Measurements from ENCODE around the gene MPV17L2. TPM values are rescaled to one million over a fixed set of nuclear protein-coding genes. Genes with fewer than 3 reads are reported as not detected.

MPV17L2 gene
- total and polyA plus RNA-seq, 4 donors: 3.6 to 28.0 (median 14.1) TPM

GRCh38 chr19:18152442-18152816, 40.6 kb upstream of the MPV17L2 start:
- peaks cover 0 to 3% (median 2%) of the 10 kb centered on the region in 4 donors for H3K36me3 ChIP-seq (ENCODE audit: control insufficient read depth in 4 of 4, insufficient read depth in 3 of 4, low read depth in 1 of 4, low read length in 3 of 4)
- TF ChIP-seq, protein P1, sequence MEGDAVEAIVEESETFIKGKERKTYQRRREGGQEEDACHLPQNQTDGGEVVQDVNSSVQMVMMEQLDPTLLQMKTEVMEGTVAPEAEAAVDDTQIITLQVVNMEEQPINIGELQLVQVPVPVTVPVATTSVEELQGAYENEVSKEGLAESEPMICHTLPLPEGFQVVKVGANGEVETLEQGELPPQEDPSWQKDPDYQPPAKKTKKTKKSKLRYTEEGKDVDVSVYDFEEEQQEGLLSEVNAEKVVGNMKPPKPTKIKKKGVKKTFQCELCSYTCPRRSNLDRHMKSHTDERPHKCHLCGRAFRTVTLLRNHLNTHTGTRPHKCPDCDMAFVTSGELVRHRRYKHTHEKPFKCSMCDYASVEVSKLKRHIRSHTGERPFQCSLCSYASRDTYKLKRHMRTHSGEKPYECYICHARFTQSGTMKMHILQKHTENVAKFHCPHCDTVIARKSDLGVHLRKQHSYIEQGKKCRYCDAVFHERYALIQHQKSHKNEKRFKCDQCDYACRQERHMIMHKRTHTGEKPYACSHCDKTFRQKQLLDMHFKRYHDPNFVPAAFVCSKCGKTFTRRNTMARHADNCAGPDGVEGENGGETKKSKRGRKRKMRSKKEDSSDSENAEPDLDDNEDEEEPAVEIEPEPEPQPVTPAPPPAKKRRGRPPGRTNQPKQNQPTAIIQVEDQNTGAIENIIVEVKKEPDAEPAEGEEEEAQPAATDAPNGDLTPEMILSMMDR (IDR thresholded peaks at IDR 0.05; ENCODE audit: low read depth, low read length, missing input control): peak; percentile 55
- TF ChIP-seq, protein P2, sequence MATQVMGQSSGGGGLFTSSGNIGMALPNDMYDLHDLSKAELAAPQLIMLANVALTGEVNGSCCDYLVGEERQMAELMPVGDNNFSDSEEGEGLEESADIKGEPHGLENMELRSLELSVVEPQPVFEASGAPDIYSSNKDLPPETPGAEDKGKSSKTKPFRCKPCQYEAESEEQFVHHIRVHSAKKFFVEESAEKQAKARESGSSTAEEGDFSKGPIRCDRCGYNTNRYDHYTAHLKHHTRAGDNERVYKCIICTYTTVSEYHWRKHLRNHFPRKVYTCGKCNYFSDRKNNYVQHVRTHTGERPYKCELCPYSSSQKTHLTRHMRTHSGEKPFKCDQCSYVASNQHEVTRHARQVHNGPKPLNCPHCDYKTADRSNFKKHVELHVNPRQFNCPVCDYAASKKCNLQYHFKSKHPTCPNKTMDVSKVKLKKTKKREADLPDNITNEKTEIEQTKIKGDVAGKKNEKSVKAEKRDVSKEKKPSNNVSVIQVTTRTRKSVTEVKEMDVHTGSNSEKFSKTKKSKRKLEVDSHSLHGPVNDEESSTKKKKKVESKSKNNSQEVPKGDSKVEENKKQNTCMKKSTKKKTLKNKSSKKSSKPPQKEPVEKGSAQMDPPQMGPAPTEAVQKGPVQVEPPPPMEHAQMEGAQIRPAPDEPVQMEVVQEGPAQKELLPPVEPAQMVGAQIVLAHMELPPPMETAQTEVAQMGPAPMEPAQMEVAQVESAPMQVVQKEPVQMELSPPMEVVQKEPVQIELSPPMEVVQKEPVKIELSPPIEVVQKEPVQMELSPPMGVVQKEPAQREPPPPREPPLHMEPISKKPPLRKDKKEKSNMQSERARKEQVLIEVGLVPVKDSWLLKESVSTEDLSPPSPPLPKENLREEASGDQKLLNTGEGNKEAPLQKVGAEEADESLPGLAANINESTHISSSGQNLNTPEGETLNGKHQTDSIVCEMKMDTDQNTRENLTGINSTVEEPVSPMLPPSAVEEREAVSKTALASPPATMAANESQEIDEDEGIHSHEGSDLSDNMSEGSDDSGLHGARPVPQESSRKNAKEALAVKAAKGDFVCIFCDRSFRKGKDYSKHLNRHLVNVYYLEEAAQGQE (IDR thresholded peaks at IDR 0.05): no peak
- no peak for TF ChIP-seq RXRA (IDR thresholded peaks at IDR 0.05)
- no peak for TF ChIP-seq TAF1 (conservative IDR thresholded peaks at IDR 0.05)
- no peak for TF ChIP-seq FOXA2 (IDR thresholded peaks at IDR 0.05)
- TF ChIP-seq JUND (IDR thresholded peaks at IDR 0.05): peak in 1 of 2 donors; percentile 37
- peak in 1 of 2 donors; percentile 30 for TF ChIP-seq HNF4A (conservative IDR thresholded peaks at IDR 0.05)
- TF ChIP-seq RAD21 (IDR thresholded peaks at IDR 0.05): peak; percentile 60 to 61
- peak; percentile 46 to 72 for TF ChIP-seq GABPA (IDR thresholded peaks at IDR 0.05 in 1 of 2, conservative IDR thresholded peaks at IDR 0.05 in 1 of 2)
- TF ChIP-seq YY1 (IDR thresholded peaks at IDR 0.05): peak; percentile 78
- TF ChIP-seq, protein P3, sequence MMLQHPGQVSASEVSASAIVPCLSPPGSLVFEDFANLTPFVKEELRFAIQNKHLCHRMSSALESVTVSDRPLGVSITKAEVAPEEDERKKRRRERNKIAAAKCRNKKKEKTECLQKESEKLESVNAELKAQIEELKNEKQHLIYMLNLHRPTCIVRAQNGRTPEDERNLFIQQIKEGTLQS (IDR thresholded peaks at IDR 0.05): no peak
- no peak for TF ChIP-seq NR2F2 (IDR thresholded peaks at IDR 0.05)
- TF ChIP-seq EGR1 (IDR thresholded peaks at IDR 0.05; ENCODE audit: low read depth in 2 of 2): no peak
- no peak for TF ChIP-seq FOXA1 (IDR thresholded peaks at IDR 0.05)
- TF ChIP-seq HNF4G (IDR thresholded peaks at IDR 0.05): no peak
- TF ChIP-seq SP1 (IDR thresholded peaks at IDR 0.05): peak; percentile 26
- TF ChIP-seq, protein P4, sequence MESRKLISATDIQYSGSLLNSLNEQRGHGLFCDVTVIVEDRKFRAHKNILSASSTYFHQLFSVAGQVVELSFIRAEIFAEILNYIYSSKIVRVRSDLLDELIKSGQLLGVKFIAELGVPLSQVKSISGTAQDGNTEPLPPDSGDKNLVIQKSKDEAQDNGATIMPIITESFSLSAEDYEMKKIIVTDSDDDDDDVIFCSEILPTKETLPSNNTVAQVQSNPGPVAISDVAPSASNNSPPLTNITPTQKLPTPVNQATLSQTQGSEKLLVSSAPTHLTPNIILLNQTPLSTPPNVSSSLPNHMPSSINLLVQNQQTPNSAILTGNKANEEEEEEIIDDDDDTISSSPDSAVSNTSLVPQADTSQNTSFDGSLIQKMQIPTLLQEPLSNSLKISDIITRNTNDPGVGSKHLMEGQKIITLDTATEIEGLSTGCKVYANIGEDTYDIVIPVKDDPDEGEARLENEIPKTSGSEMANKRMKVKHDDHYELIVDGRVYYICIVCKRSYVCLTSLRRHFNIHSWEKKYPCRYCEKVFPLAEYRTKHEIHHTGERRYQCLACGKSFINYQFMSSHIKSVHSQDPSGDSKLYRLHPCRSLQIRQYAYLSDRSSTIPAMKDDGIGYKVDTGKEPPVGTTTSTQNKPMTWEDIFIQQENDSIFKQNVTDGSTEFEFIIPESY (IDR thresholded peaks at IDR 0.05): no peak
- TF ChIP-seq, protein P5, sequence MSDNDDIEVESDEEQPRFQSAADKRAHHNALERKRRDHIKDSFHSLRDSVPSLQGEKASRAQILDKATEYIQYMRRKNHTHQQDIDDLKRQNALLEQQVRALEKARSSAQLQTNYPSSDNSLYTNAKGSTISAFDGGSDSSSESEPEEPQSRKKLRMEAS (IDR thresholded peaks at IDR 0.05): no peak
- peak overlapping the region; percentile 85 to 92 for H3K9ac ChIP-seq (ENCODE audit: low read depth in 1 of 2, low read length in 2 of 2)
- H3K9me3 ChIP-seq (ENCODE audit: control insufficient read depth in 4 of 4, low read length in 3 of 4): no peaks in the 10 kb centered on the region
- peak overlapping the region; percentile 93 for H3K27ac ChIP-seq (ENCODE audit: low read depth in 1 of 2, low read length in 2 of 2)
- H3K4me3 ChIP-seq (ENCODE audit: low read depth in 1 of 3, low read length in 3 of 3): peak overlapping the region; percentile 62 to 68 (median 65)
- DNase-seq (ENCODE audit: low spot score): peak; percentile 98
- no peaks in the 10 kb centered on the region for H3K27me3 ChIP-seq (ENCODE audit: control insufficient read depth in 4 of 4, insufficient read depth in 4 of 4, low read length in 3 of 4)
- H3K4me1 ChIP-seq (ENCODE audit: control insufficient read depth in 4 of 4, insufficient read depth in 4 of 4, low read length in 3 of 4): peaks cover 16 to 55% (median 39%) of the 10 kb centered on the region in 4 donors
- under 1% methylated on average over 22 of the region's 22 CpGs for WGBS
